Endothelial cell of umbilical vein (primary cell): Measurements from ENCODE around the gene WDFY3. TPM values are rescaled to one million over a fixed set of nuclear protein-coding genes. Genes with fewer than 3 reads are reported as not detected.

Source experiments
- BruUV-seq: library from RNA; stranded (reverse); fragments of 400-500 nt; replicated peaks from 2 replicates; lab custom pipeline; 2021; lab: Mats Ljungman, UMichigan
- CTCF ChIA-PET: fragments of 300-600, 350-600 bp; sonication (Branson Sonifier 250); formaldehyde crosslinking; loops from one replicate; lab custom pipeline; 2021; ENCODE audit warnings: antibody characterized with exemption, inconsistent platforms; lab: Charles Lee
- POLR2A ChIA-PET: fragments of 300-600, 350-600 bp; sonication (Branson Sonifier 250); formaldehyde crosslinking; loops from one replicate; lab custom pipeline; 2021; ENCODE audit warnings: antibody characterized with exemption, inconsistent platforms; lab: Charles Lee
- DNase-seq: peaks from one replicate; pipeline ENCODE4 v3.0.0-alpha.2; 2011; ENCODE audit warnings: low read depth, low spot score
- FAIRE-seq: peaks from 2 replicates; lab custom pipeline; 2011; peaks lifted over from hg19 to GRCh38; lab: Jason Lieb, UNC
- H2AFZ ChIP-seq: 2 replicates; pipeline ENCODE4 v1.6.0; 2012; ENCODE audit warnings: low read depth, low read length, control low read depth, inconsistent platforms
- H3K27ac ChIP-seq: 2 replicates; pipeline ENCODE4 v1.5.1; 2011; ENCODE audit warnings: low read depth, mild to moderate bottlenecking, control low read depth, low read length, moderate library complexity; ENCODE audit not compliant: insufficient read depth
- H3K27me3 ChIP-seq, 2 experiments: 2 replicates each; pipeline versions ENCODE4 v1.6.0 to v1.6.1; 2011; ENCODE audit warnings: low read length in 2 of 2, mixed read lengths in 1 of 2; ENCODE audit not compliant: control insufficient read depth in 2 of 2, insufficient read depth in 2 of 2
- H3K36me3 ChIP-seq, 2 experiments: 2 replicates in 1 of 2; 3 replicates in 1 of 2; pipeline ENCODE4 v1.5.1; 2011; ENCODE audit warnings: low read length in 2 of 2, mild to moderate bottlenecking in 1 of 2, moderate library complexity in 1 of 2; ENCODE audit not compliant: control insufficient read depth in 2 of 2, insufficient read depth in 2 of 2; ENCODE audit errors: extremely low read depth in 1 of 2
- H3K4me1 ChIP-seq: 3 replicates; pipeline ENCODE4 v1.5.1; 2011; ENCODE audit warnings: mild to moderate bottlenecking, low read length; ENCODE audit not compliant: control insufficient read depth, insufficient read depth; ENCODE audit errors: extremely low read depth
- H3K4me2 ChIP-seq: 2 replicates; pipeline ENCODE4 v1.6.1; 2011; ENCODE audit warnings: low read length, control low read depth, mixed read lengths; ENCODE audit not compliant: insufficient read depth
- H3K4me3 ChIP-seq, 3 experiments: fragments of 200-600 bp in 1 of 3; sonication (generic), shearing (Covaris generic) in 1 of 3; replicated peaks in 1 of 3; 2 replicates each; pipeline ENCODE4 v1.5.1; 2011 to 2016; ENCODE audit warnings: control low read depth in 3 of 3, low read length in 3 of 3, mild to moderate bottlenecking in 2 of 3, inconsistent platforms in 1 of 3, low read depth in 1 of 3, moderate library complexity in 1 of 3; ENCODE audit not compliant: insufficient read depth in 1 of 3
- H3K79me2 ChIP-seq: 2 replicates; pipeline ENCODE4 v1.6.0; 2012; ENCODE audit warnings: low read length, inconsistent platforms; ENCODE audit not compliant: control insufficient read depth, insufficient read depth
- H3K9ac ChIP-seq: replicated peaks from 2 replicates; pipeline ENCODE3; 2011; ENCODE audit warnings: low read length, control low read depth; ENCODE audit not compliant: insufficient read depth; ENCODE audit errors: extremely low read depth
- H3K9me1 ChIP-seq: replicated peaks from 3 replicates; pipeline ENCODE4 v1.6.0; 2011; ENCODE audit warnings: mild to moderate bottlenecking, low read length; ENCODE audit not compliant: control insufficient read depth, insufficient read depth; ENCODE audit errors: extremely low read depth
- H3K9me3 ChIP-seq: replicated peaks from 2 replicates; pipeline ENCODE4 v1.5.1; 2012; ENCODE audit warnings: low read length, inconsistent platforms; ENCODE audit not compliant: control insufficient read depth, insufficient read depth
- H4K20me1 ChIP-seq: replicated peaks from 2 replicates; pipeline ENCODE3; 2011; ENCODE audit warnings: mild to moderate bottlenecking, low read length; ENCODE audit not compliant: control insufficient read depth, insufficient read depth; ENCODE audit errors: extremely low read depth
- CTCF ChIP-seq, 2 donors: IDR thresholded peaks; 1 replicate in 1 of 2; 2 replicates in 1 of 2; pipeline ENCODE4 v1.5.1; 2011; ENCODE audit warnings: low read length in 2 of 2, mild to moderate bottlenecking in 2 of 2, moderate library complexity in 2 of 2, control low read depth in 1 of 2, inconsistent platforms in 1 of 2, low read depth in 1 of 2; ENCODE audit not compliant: insufficient read depth in 1 of 2; ENCODE audit errors: extremely low read depth in 1 of 2
- FOS ChIP-seq: IDR thresholded peaks from 2 replicates; pipeline ENCODE4 v1.6.1; 2011; ENCODE audit warnings: mild to moderate bottlenecking, low read length, moderate library complexity, borderline replicate concordance; ENCODE audit not compliant: insufficient read depth
- GATA2 ChIP-seq: IDR thresholded peaks from 2 replicates; pipeline ENCODE4 v1.7.0; 2011; ENCODE audit warnings: low read depth, mild to moderate bottlenecking, moderate library complexity, mixed read lengths, low read length; ENCODE audit not compliant: insufficient read length, insufficient read depth
- dilution Hi-C: fragments of 300-500 bp; cut with MboI; formaldehyde crosslinking; loops from one replicate; pipeline ENCODE4 v1.15.0; 2019; ENCODE audit warnings: low sequenced_read_pairs; ENCODE audit not compliant: extremely low pct_ligation_motif_present
- intact Hi-C: fragments of 100-400 bp; cut with micrococcal nuclease; formaldehyde crosslinking; loops from one replicate; pipeline ENCODE4 v1.10.0; 2022
- polyA plus RNA-seq, 4 experiments: library from polyadenylated mRNA; depleted of rRNA in 3 of 4; stranded (reverse) in 3 of 4; unstranded in 1 of 4; fragments of >200 nt; gene quantifications; 2 replicates each; pipeline versions ENCODE4 v1.2.1 to v1.2.3, GENCODE V29; 2011 to 2012; ENCODE audit warnings: missing spikeins in 1 of 4
- total RNA-seq: library from RNA; stranded (reverse); gene quantifications from 2 replicates; pipeline ENCODE4 v1.2.3, GENCODE V29; 2021

Gene WDFY3
- total and polyA plus RNA-seq, 2 donors (not counting 3 experiments of a cell fraction or from before 2014, with no cell fraction given), result 37.0 to 113 TPM

DNA sequence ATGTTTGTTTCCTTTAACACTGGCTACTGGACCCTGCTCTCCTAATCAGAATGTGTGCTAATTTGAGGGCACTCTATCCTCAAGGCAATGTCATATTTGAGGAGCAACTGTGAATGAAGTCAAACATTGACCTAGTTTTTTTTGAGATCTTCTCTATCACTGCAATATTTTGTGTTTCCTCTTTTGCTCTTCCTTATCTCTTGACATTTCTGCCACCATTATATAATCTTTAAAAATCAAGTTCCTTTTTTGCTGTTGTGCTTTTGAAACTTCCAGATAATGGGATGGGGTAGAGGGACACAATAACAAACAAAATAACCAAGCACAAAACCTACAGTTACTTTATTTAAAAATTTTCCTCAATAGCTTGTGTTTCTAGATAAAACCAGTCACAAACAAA lies 7.4 kb upstream of the WDFY3 start:
- no peak for TF ChIP-seq FOS
- Histone ChIP-seq H3K9me1 (no peaks in the 10 kb centered on the region), H3K79me2 (no peaks in the 10 kb centered on the region), H2AFZ (no peak overlapping the region), H3K27ac (no peak overlapping the region), H3K9me3 (no peaks in the 10 kb centered on the region), H3K9ac (no peak overlapping the region), H3K27me3 (peaks cover 0 to 4% of the 10 kb centered on the region in 2 experiments), H4K20me1 (no peaks in the 10 kb centered on the region), H3K4me1 (no peaks in the 10 kb centered on the region), H3K36me3 (no peaks in the 10 kb centered on the region), H3K4me2 (no peak overlapping the region), H3K4me3 (no peak overlapping the region)
- DNase-seq (no peak), FAIRE-seq (no peak)
- intact Hi-C loops (loop anchor here (10.0 kb wide), 1 partner anchor 469 kb away; no protein-coding TSS in a partner anchor), dilution Hi-C loops (no loop called here)
- POLR2A ChIA-PET, result no interaction called here
- CTCF ChIA-PET, result interaction anchor here (0.9 kb wide), 1 partner anchor 395 kb away, joined by 4 read pairs; no protein-coding TSS in a partner anchor
- BruUV-seq, result no TSS peak

DNA sequence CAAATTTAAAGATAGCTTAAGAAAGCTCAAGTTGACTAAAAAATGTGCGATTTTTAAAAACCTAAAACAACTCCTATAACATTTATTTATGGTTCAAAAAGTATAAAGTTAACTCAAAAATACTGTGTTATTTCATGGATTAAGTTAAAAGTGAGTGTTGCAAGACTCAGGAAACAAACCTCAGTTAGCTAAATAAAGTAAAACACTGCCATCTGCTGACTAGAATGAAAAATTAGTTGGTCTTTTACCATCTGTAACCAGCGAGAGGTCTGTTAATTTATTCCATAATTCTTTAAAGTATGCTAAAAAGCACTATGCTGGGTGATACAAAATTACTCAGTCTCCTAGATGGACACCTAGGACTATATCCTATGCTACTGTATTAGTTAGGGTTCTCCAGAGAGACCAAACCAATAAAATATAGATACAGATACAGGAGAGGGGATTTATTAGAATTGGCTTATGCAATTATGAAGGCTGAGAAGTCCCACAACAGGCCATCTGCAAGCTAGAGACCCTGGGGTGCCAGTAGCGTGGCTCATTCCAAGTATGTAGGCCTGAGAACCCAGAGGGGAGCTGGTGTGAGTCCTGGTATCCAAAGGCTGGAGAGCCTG lies 4.9 kb upstream of the WDFY3 start:
- CTCF ChIA-PET, result interaction anchor here (0.6 to 3.8 kb wide), 30 partner anchors 11 to 468 kb away, joined by 3 to 86 read pairs (median 4); no protein-coding TSS in a partner anchor
- TF ChIP-seq GATA2, result no peak
- TF ChIP-seq CTCF (IDR thresholded peaks at IDR 0.05; ENCODE audit: extremely low read depth in 1 of 2, insufficient read depth in 1 of 2, low read depth in 1 of 2, low read length in 2 of 2), result peak; percentile 11 to 25
- BruUV-seq, result no TSS peak
- dilution Hi-C loops, result no loop called here
- no peaks in the 10 kb centered on the region for H3K36me3 ChIP-seq
- no peak overlapping the region for H3K4me3 ChIP-seq
- no peaks in the 10 kb centered on the region for H3K79me2 ChIP-seq
- DNase-seq (peak; percentile 63), FAIRE-seq (peak; percentile 87)
- H3K9me3 ChIP-seq, result no peaks in the 10 kb centered on the region
- no peak overlapping the region for H2AFZ ChIP-seq
- H3K4me2 ChIP-seq, result no peak overlapping the region
- no peaks in the 10 kb centered on the region for H3K27me3 ChIP-seq
- POLR2A ChIA-PET, result no interaction called here
- peaks cover 7% of the 10 kb centered on the region for H3K4me1 ChIP-seq
- no peaks in the 10 kb centered on the region for H4K20me1 ChIP-seq
- H3K27ac ChIP-seq, result no peak overlapping the region
- no peaks in the 10 kb centered on the region for H3K9me1 ChIP-seq
- intact Hi-C loops, result loop anchor here (1.0 to 10.0 kb wide), 3 partner anchors 221 to 467 kb away; no protein-coding TSS in a partner anchor
- no peak overlapping the region for H3K9ac ChIP-seq
